ENCODE data around the gene F2. TPM values are rescaled to one million over a fixed set of nuclear protein-coding genes. Genes with fewer than 3 reads are reported as not detected.

Gene F2
- total RNA-seq, 1 donor from 2014 or later: 22.8 TPM

GRCh38 chr11:46673713-46674462 lies 45.1 kb upstream of the F2 start:
- H3K27ac Mint-ChIP-seq: no peak overlapping the region
- DNase-seq (ENCODE audit: low spot score, unreplicated experiment): no peak

GRCh38 chr11:46674463-46675287 lies 44.3 kb upstream of the F2 start:
- H3K27me3 Mint-ChIP-seq: no peaks in the 10 kb centered on the region
- peak overlapping the region; percentile 80 for H3K27ac Mint-ChIP-seq
- no peak overlapping the region for H3K4me3 Mint-ChIP-seq (ENCODE audit: low read depth)
- no peaks in the 10 kb centered on the region for H3K9me3 Mint-ChIP-seq (ENCODE audit: low read depth)
- H3K36me3 Mint-ChIP-seq (ENCODE audit: insufficient read depth): peaks cover 11% of the 10 kb centered on the region
- no peak for TF ChIP-seq CTCF (IDR thresholded peaks at IDR 0.05; ENCODE audit: unreplicated experiment)
- no peak for DNase-seq (ENCODE audit: low spot score, unreplicated experiment)
- H3K4me1 Mint-ChIP-seq (ENCODE audit: low read depth): peaks cover 4% of the 10 kb centered on the region

More at GRCh38 chr11:46673713-46674462, 45.1 kb upstream of the F2 start:
- H3K4me1 Mint-ChIP-seq (ENCODE audit: low read depth): peaks cover 4% of the 10 kb centered on the region
- no peaks in the 10 kb centered on the region for H3K27me3 Mint-ChIP-seq
- H3K9me3 Mint-ChIP-seq (ENCODE audit: low read depth): no peaks in the 10 kb centered on the region
- H3K36me3 Mint-ChIP-seq (ENCODE audit: insufficient read depth): peaks cover 14% of the 10 kb centered on the region
- no peak overlapping the region for H3K4me3 Mint-ChIP-seq (ENCODE audit: low read depth)
- no peak for TF ChIP-seq CTCF (IDR thresholded peaks at IDR 0.05; ENCODE audit: unreplicated experiment)

- DNase-seq (ENCODE audit: low spot score, unreplicated experiment): no peak
- Mint-ChIP-seq H3K36me3 (ENCODE audit: insufficient read depth) (peaks cover 9% of the 10 kb centered on the region), H3K9me3 (ENCODE audit: low read depth) (no peaks in the 10 kb centered on the region), H3K27ac (peak overlapping the region; percentile 62), H3K4me3 (ENCODE audit: low read depth) (no peak overlapping the region), H3K4me1 (ENCODE audit: low read depth) (peaks cover 4% of the 10 kb centered on the region), H3K27me3 (no peaks in the 10 kb centered on the region)
- no peak for TF ChIP-seq CTCF (IDR thresholded peaks at IDR 0.05; ENCODE audit: unreplicated experiment)
These were observed 43.6 kb upstream of the F2 start for GRCh38 chr11:46675288-46675851.

GRCh38 chr11:46675949-46676348 lies 43.1 kb upstream of the F2 start:
- TF ChIP-seq CTCF (IDR thresholded peaks at IDR 0.05; ENCODE audit: unreplicated experiment): no peak
- peaks cover 12% of the 10 kb centered on the region for H3K36me3 Mint-ChIP-seq (ENCODE audit: insufficient read depth)
- no peak overlapping the region for H3K4me3 Mint-ChIP-seq (ENCODE audit: low read depth)
- H3K27me3 Mint-ChIP-seq: no peaks in the 10 kb centered on the region
- DNase-seq (ENCODE audit: low spot score, unreplicated experiment): no peak
- H3K4me1 Mint-ChIP-seq (ENCODE audit: low read depth): peaks cover 4% of the 10 kb centered on the region
- no peaks in the 10 kb centered on the region for H3K9me3 Mint-ChIP-seq (ENCODE audit: low read depth)
- no peak overlapping the region for H3K27ac Mint-ChIP-seq

GRCh38 chr11:46676436-46677158 lies 42.4 kb upstream of the F2 start:
- no peak for DNase-seq (ENCODE audit: low spot score, unreplicated experiment)
- peaks cover 10% of the 10 kb centered on the region for H3K36me3 Mint-ChIP-seq (ENCODE audit: insufficient read depth)
- peaks cover 4% of the 10 kb centered on the region for H3K4me1 Mint-ChIP-seq (ENCODE audit: low read depth)
- no peaks in the 10 kb centered on the region for H3K27me3 Mint-ChIP-seq
- TF ChIP-seq CTCF (IDR thresholded peaks at IDR 0.05; ENCODE audit: unreplicated experiment): no peak
- no peaks in the 10 kb centered on the region for H3K9me3 Mint-ChIP-seq (ENCODE audit: low read depth)
- no peak overlapping the region for H3K27ac Mint-ChIP-seq
- no peak overlapping the region for H3K4me3 Mint-ChIP-seq (ENCODE audit: low read depth)

Measured in progenitor cell of endocrine pancreas (in vitro differentiated cells).